CD8-positive, alpha-beta memory T cell (primary cell): Measurements from ENCODE around the gene ZNF311. TPM values are rescaled to one million over a fixed set of nuclear protein-coding genes. Genes with fewer than 3 reads are reported as not detected.
A peak's percentile ranks its signal among the peaks of the same experiment; 100 is the strongest.

Source experiments
- CTCF ChIA-PET: fragments of 350-600 bp; sonication (Branson Sonifier 250); formaldehyde crosslinking; loops from one replicate; lab custom pipeline; 2021; ENCODE audit warnings: antibody characterized with exemption; lab: Charles Lee
- POLR2A ChIA-PET: fragments of 350-600 bp; sonication (Branson Sonifier 250); formaldehyde crosslinking; loops from one replicate; lab custom pipeline; 2021; ENCODE audit warnings: antibody characterized with exemption; lab: Charles Lee
- DNase-seq, 5 donors: peaks; one replicate each; pipeline versions ENCODE4 v3.0.0 to v3.0.0-alpha.2; 2020 to 2022; ENCODE audit warnings: mixed read lengths in 1 of 5
- H3K27ac ChIP-seq: one replicate; pipeline ENCODE4 v1.7.0; 2013; ENCODE audit warnings: low read depth, mild to moderate bottlenecking, low read length, moderate library complexity
- H3K27me3 ChIP-seq: 2 replicates; pipeline ENCODE4 v1.7.0; 2013; ENCODE audit warnings: low read length, mild to moderate bottlenecking; ENCODE audit not compliant: insufficient read depth, poor library complexity, severe bottlenecking
- H3K36me3 ChIP-seq: 2 replicates; pipeline ENCODE4 v1.7.0; 2013; ENCODE audit warnings: mild to moderate bottlenecking, low read length, moderate library complexity; ENCODE audit not compliant: insufficient read depth
- H3K4me1 ChIP-seq: 2 replicates; pipeline ENCODE4 v1.7.0; 2013; ENCODE audit warnings: mild to moderate bottlenecking, low read length, moderate library complexity; ENCODE audit not compliant: insufficient read depth
- H3K4me3 ChIP-seq: 2 replicates; pipeline ENCODE4 v1.7.0; 2013; ENCODE audit warnings: mild to moderate bottlenecking, low read length
- H3K9me3 ChIP-seq: 2 replicates; pipeline ENCODE4 v1.7.0; 2013; ENCODE audit warnings: mild to moderate bottlenecking, low read length
- H3K27ac Mint-ChIP-seq, 8 donors: one replicate each; pipeline ENCODE4 v1.8.0; 2020 to 2021; ENCODE audit warnings: mixed read lengths in 8 of 8, mild to moderate bottlenecking in 6 of 8, inconsistent platforms in 3 of 8, moderate library complexity in 3 of 8
- H3K27me3 Mint-ChIP-seq, 2 donors: one replicate each; pipeline ENCODE4 v1.8.0; 2020 to 2021; ENCODE audit warnings: mixed read lengths in 2 of 2, mild to moderate bottlenecking in 1 of 2, moderate library complexity in 1 of 2
- H3K36me3 Mint-ChIP-seq, 3 donors: one replicate each; pipeline ENCODE4 v1.8.0; 2020 to 2021; ENCODE audit warnings: mixed read lengths in 3 of 3, inconsistent platforms in 1 of 3, mild to moderate bottlenecking in 1 of 3
- H3K4me1 Mint-ChIP-seq, 3 donors: one replicate each; pipeline ENCODE4 v1.8.0; 2020 to 2021; ENCODE audit warnings: mixed read lengths in 3 of 3, inconsistent platforms in 1 of 3, mild to moderate bottlenecking in 1 of 3
- H3K4me3 Mint-ChIP-seq, 7 donors: one replicate each; pipeline ENCODE4 v1.8.0; 2020 to 2021; ENCODE audit warnings: mixed read lengths in 7 of 7, mild to moderate bottlenecking in 6 of 7, moderate library complexity in 4 of 7, inconsistent platforms in 2 of 7
- H3K9me3 Mint-ChIP-seq, 5 donors: one replicate each; pipeline ENCODE4 v1.8.0; 2020 to 2022; ENCODE audit warnings: mixed read lengths in 5 of 5, mild to moderate bottlenecking in 3 of 5, moderate library complexity in 2 of 5, inconsistent platforms in 1 of 5
- polyA plus RNA-seq: library from polyadenylated mRNA; unstranded; fragments of 300-500 nt; fragmentation: Illumina TruSeq; gene quantifications from one replicate; pipeline ENCODE4 v1.2.3, GENCODE V29; 2021
- total RNA-seq, 2 experiments: library from RNA; stranded (reverse); gene quantifications; one replicate each; pipeline ENCODE4 v1.2.3, GENCODE V29; 2021

The ZNF311 gene
- total RNA-seq (under 1 TPM; 0.66 to 0.73 TPM), polyA plus RNA-seq (not detected)

- POLR2A ChIA-PET = interaction anchor here (0.7 kb wide), 1 partner anchor 166 kb away, joined by 3 read pairs; no protein-coding TSS in a partner anchor
- peaks cover 13 to 19% (median 15%) of the 10 kb centered on the region in 3 donors for H3K4me1 Mint-ChIP-seq
Observed at GRCh38 chr6:29005183-29005885, at the start of gene ZNF311. Gene ZNF311 (minus strand): TSS chr6:29005315. CDS start chr6:29003954, 1,361 bp downstream.

GRCh38 chr6:29051680-29052079, 46.6 kb upstream of the ZNF311 start:
- Histone ChIP-seq H3K4me3 (no peak overlapping the region), H3K27ac (no peak overlapping the region), H3K36me3 (no peaks in the 10 kb centered on the region), H3K27me3 (peaks cover 3% of the 10 kb centered on the region), H3K4me1 (no peaks in the 10 kb centered on the region), H3K9me3 (no peaks in the 10 kb centered on the region)
- ChIA-PET POLR2A (no interaction called here), CTCF (no interaction called here)
- H3K4me1 Mint-ChIP-seq = no peaks in the 10 kb centered on the region
- no peaks in the 10 kb centered on the region for H3K36me3 Mint-ChIP-seq
- H3K27ac Mint-ChIP-seq = no peak overlapping the region
- H3K4me3 Mint-ChIP-seq = no peak overlapping the region
- peaks cover 7 to 52% of the 10 kb centered on the region in 2 donors for H3K27me3 Mint-ChIP-seq
- peaks cover 0 to 9% (median 0%) of the 10 kb centered on the region in 5 donors for H3K9me3 Mint-ChIP-seq
- DNase-seq = no peak

More at GRCh38 chr6:29005183-29005885, at the start of gene ZNF311:
- CTCF ChIA-PET = no interaction called here
- DNase-seq = peak in 1 of 5 donors; percentile 53
- peaks cover 7% of the 10 kb centered on the region for H3K4me1 ChIP-seq
- no peaks in the 10 kb centered on the region for H3K36me3 ChIP-seq
- Mint-ChIP-seq H3K9me3 (peaks cover 0 to 4% (median 0%) of the 10 kb centered on the region in 5 donors), H3K4me3 (peak within 1 kb of the TSS; percentile 81 to 90 (median 88)), H3K27me3 (peaks cover 33 to 40% of the 10 kb centered on the region in 2 donors), H3K27ac (peak within 1 kb of the TSS in 3 of 8 donors; percentile 6 to 81 (median 42)), H3K36me3 (peaks cover 0 to 3% (median 2%) of the 10 kb centered on the region in 3 donors)
- no peaks in the 10 kb centered on the region for H3K9me3 ChIP-seq
- no peaks in the 10 kb centered on the region for H3K27me3 ChIP-seq
- peak within 1 kb of the TSS; percentile 29 for H3K27ac ChIP-seq
- H3K4me3 ChIP-seq = peak within 1 kb of the TSS; percentile 57

GRCh38 chr6:29045075-29045474, 40.0 kb upstream of the ZNF311 start, which contains the start of gene OR2W1:
Gene OR2W1 (minus strand): TSS chr6:29045175. CDS start chr6:29045175, 0 bp downstream.
- no peak within 1 kb of the TSS for H3K27ac ChIP-seq
- POLR2A ChIA-PET = no interaction called here
- H3K36me3 ChIP-seq = no peaks in the 10 kb centered on the region
- no peaks in the 10 kb centered on the region for H3K4me1 Mint-ChIP-seq
- H3K27me3 ChIP-seq = peaks cover 4% of the 10 kb centered on the region
- H3K9me3 Mint-ChIP-seq = peaks cover 0 to 5% (median 0%) of the 10 kb centered on the region in 5 donors
- H3K27me3 Mint-ChIP-seq = peaks cover 38 to 50% of the 10 kb centered on the region in 2 donors
- CTCF ChIA-PET = no interaction called here
- no peak within 1 kb of the TSS for H3K27ac Mint-ChIP-seq
- H3K4me3 Mint-ChIP-seq = no peak within 1 kb of the TSS
- H3K9me3 ChIP-seq = no peaks in the 10 kb centered on the region
- H3K36me3 Mint-ChIP-seq = no peaks in the 10 kb centered on the region
- H3K4me1 ChIP-seq = no peaks in the 10 kb centered on the region
- DNase-seq = no peak
- no peak within 1 kb of the TSS for H3K4me3 ChIP-seq

GRCh38 chr6:29035951-29036350, 30.8 kb upstream of the ZNF311 start:
- peaks cover 28 to 66% of the 10 kb centered on the region in 2 donors for H3K27me3 Mint-ChIP-seq
- H3K9me3 Mint-ChIP-seq = no peaks in the 10 kb centered on the region
- Histone ChIP-seq H3K4me1 (no peaks in the 10 kb centered on the region), H3K4me3 (no peak overlapping the region), H3K27ac (no peak overlapping the region), H3K27me3 (peaks cover 3% of the 10 kb centered on the region), H3K36me3 (no peaks in the 10 kb centered on the region), H3K9me3 (no peaks in the 10 kb centered on the region)
- no peak overlapping the region for H3K27ac Mint-ChIP-seq
- no peaks in the 10 kb centered on the region for H3K4me1 Mint-ChIP-seq
- ChIA-PET POLR2A (no interaction called here), CTCF (no interaction called here)
- DNase-seq = no peak
- no peaks in the 10 kb centered on the region for H3K36me3 Mint-ChIP-seq
- no peak overlapping the region for H3K4me3 Mint-ChIP-seq

GRCh38 chr6:29028821-29029220, 23.7 kb upstream of the ZNF311 start:
- Mint-ChIP-seq H3K4me1 (no peaks in the 10 kb centered on the region), H3K27me3 (peaks cover 30 to 73% of the 10 kb centered on the region in 2 donors), H3K9me3 (no peaks in the 10 kb centered on the region), H3K27ac (no peak overlapping the region), H3K4me3 (no peak overlapping the region), H3K36me3 (no peaks in the 10 kb centered on the region)
- H3K4me3 ChIP-seq = no peak overlapping the region
- POLR2A ChIA-PET = no interaction called here
- no peaks in the 10 kb centered on the region for H3K36me3 ChIP-seq
- H3K9me3 ChIP-seq = no peaks in the 10 kb centered on the region
- DNase-seq = no peak
- no peaks in the 10 kb centered on the region for H3K4me1 ChIP-seq
- no peak overlapping the region for H3K27ac ChIP-seq
- CTCF ChIA-PET = no interaction called here
- peaks cover 13% of the 10 kb centered on the region for H3K27me3 ChIP-seq

- DNase-seq = no peak
- H3K27ac Mint-ChIP-seq = no peak overlapping the region
- Histone ChIP-seq H3K36me3 (no peaks in the 10 kb centered on the region), H3K9me3 (no peaks in the 10 kb centered on the region), H3K4me3 (no peak overlapping the region), H3K27me3 (peaks cover 10% of the 10 kb centered on the region), H3K27ac (no peak overlapping the region), H3K4me1 (no peaks in the 10 kb centered on the region)
- ChIA-PET CTCF (no interaction called here), POLR2A (no interaction called here)
- H3K4me1 Mint-ChIP-seq = no peaks in the 10 kb centered on the region
- no peaks in the 10 kb centered on the region for H3K36me3 Mint-ChIP-seq
- no peaks in the 10 kb centered on the region for H3K9me3 Mint-ChIP-seq
- no peak overlapping the region for H3K4me3 Mint-ChIP-seq
- peaks cover 43 to 78% of the 10 kb centered on the region in 2 donors for H3K27me3 Mint-ChIP-seq
Observed at GRCh38 chr6:29025927-29026585, 20.9 kb upstream of the ZNF311 start.

- POLR2A ChIA-PET = no interaction called here
Observed at GRCh38 chr6:29021434-29021833, 16.3 kb upstream of the ZNF311 start.

GRCh38 chr6:29019629-29020028, 14.5 kb upstream of the ZNF311 start:
- Mint-ChIP-seq H3K36me3 (peaks cover 0 to 5% (median 0%) of the 10 kb centered on the region in 3 donors), H3K4me3 (no peak overlapping the region), H3K4me1 (peaks cover 12 to 17% (median 17%) of the 10 kb centered on the region in 3 donors), H3K27me3 (peaks cover 27 to 48% of the 10 kb centered on the region in 2 donors), H3K9me3 (no peaks in the 10 kb centered on the region), H3K27ac (no peak overlapping the region)
- peaks cover 4% of the 10 kb centered on the region for H3K27me3 ChIP-seq
- no peaks in the 10 kb centered on the region for H3K9me3 ChIP-seq
- no peak overlapping the region for H3K4me3 ChIP-seq
- H3K36me3 ChIP-seq = no peaks in the 10 kb centered on the region
- no peak overlapping the region for H3K27ac ChIP-seq
- ChIA-PET POLR2A (no interaction called here), CTCF (interaction anchor here (0.7 to 3.7 kb wide), 3 partner anchors 109 to 181 kb away, joined by 3 to 18 read pairs (median 3); no protein-coding TSS in a partner anchor)
- no peak for DNase-seq
- H3K4me1 ChIP-seq = peaks cover 7% of the 10 kb centered on the region

More at GRCh38 chr6:29021434-29021833, 16.3 kb upstream of the ZNF311 start:
- no peaks in the 10 kb centered on the region for H3K9me3 ChIP-seq
- no peak overlapping the region for H3K4me3 ChIP-seq
- no peak for DNase-seq
- peaks cover under 1% of the 10 kb centered on the region for H3K4me1 ChIP-seq
- H3K27ac ChIP-seq = no peak overlapping the region
- no peaks in the 10 kb centered on the region for H3K9me3 Mint-ChIP-seq
- peaks cover 0 to 3% (median 0%) of the 10 kb centered on the region in 3 donors for H3K36me3 Mint-ChIP-seq
- H3K4me1 Mint-ChIP-seq = peaks cover 4 to 9% (median 9%) of the 10 kb centered on the region in 3 donors
- no peaks in the 10 kb centered on the region for H3K36me3 ChIP-seq
- H3K27me3 Mint-ChIP-seq = peaks cover 31 to 55% of the 10 kb centered on the region in 2 donors
- H3K4me3 Mint-ChIP-seq = no peak overlapping the region
- peaks cover 4% of the 10 kb centered on the region for H3K27me3 ChIP-seq
- CTCF ChIA-PET = no interaction called here
- no peak overlapping the region for H3K27ac Mint-ChIP-seq
